Activated CD4-positive, alpha-beta memory T cell treated with anti-CD3 and anti-CD28 coated beads for 36 hours (primary cell): ENCODE results near the gene GRM7. TPM values are rescaled to one million over a fixed set of nuclear protein-coding genes. Genes with fewer than 3 reads are reported as not detected.

Experiments used
- CTCF ChIA-PET: fragments of 350-600 bp; sonication (Branson Sonifier 250); formaldehyde crosslinking; loops from one replicate; lab custom pipeline; 2021; ENCODE audit warnings: antibody characterized with exemption, inconsistent platforms; lab: Charles Lee
- POLR2A ChIA-PET: fragments of 350-600 bp; sonication (Branson Sonifier 250); formaldehyde crosslinking; loops from one replicate; lab custom pipeline; 2021; ENCODE audit warnings: antibody characterized with exemption; lab: Charles Lee
- DNase-seq: peaks from one replicate; pipeline ENCODE4 v3.0.0-alpha.2; 2020
- H3K27ac Mint-ChIP-seq: one replicate; pipeline ENCODE4 v1.8.0; 2021; ENCODE audit warnings: mixed read lengths
- H3K27me3 Mint-ChIP-seq: one replicate; pipeline ENCODE4 v1.8.0; 2021; ENCODE audit warnings: mixed read lengths
- H3K36me3 Mint-ChIP-seq: one replicate; pipeline ENCODE4 v1.8.0; 2021; ENCODE audit warnings: mixed read lengths
- H3K4me1 Mint-ChIP-seq: one replicate; pipeline ENCODE4 v1.8.0; 2021; ENCODE audit warnings: low read depth, mixed read lengths
- H3K4me3 Mint-ChIP-seq: one replicate; pipeline ENCODE4 v1.8.0; 2021; ENCODE audit warnings: mild to moderate bottlenecking, mixed read lengths
- H3K9me3 Mint-ChIP-seq: one replicate; pipeline ENCODE4 v1.8.0; 2021; ENCODE audit warnings: mixed read lengths
- intact Hi-C: fragments of 100-400 bp; cut with micrococcal nuclease; formaldehyde crosslinking; loops from one replicate; pipeline ENCODE4 v1.15.1; 2023
- total RNA-seq, 2 experiments: library from RNA; stranded (reverse); gene quantifications; one replicate each; pipeline ENCODE4 v1.2.3, GENCODE V29; 2021

GRM7 gene
- total RNA-seq, 2 experiments from 2014 or later = not detected

DNA sequence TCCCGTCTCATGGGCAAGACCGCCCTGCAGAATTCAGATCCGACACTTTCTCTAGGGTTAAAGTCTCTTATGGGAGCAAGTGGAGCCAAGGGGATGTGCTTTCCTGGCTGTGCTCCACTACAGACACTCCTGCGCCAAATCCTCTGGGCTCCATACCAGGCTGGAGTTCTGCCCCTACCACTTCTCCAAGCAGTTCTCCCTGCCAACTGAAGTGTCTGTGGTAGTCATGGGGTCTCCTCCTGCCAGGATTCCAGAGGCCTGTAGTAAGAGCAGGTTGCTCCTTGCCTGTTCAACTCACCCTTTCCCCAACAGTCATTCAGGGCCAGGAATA is 403.2 kb downstream of the GRM7 start:
- Mint-ChIP-seq H3K4me3 (no peak overlapping the region), H3K4me1 (no peaks in the 10 kb centered on the region), H3K27me3 (no peaks in the 10 kb centered on the region), H3K9me3 (no peaks in the 10 kb centered on the region), H3K36me3 (no peaks in the 10 kb centered on the region), H3K27ac (no peak overlapping the region)
- POLR2A ChIA-PET = no interaction called here
- no peak for DNase-seq
- CTCF ChIA-PET = no interaction called here
- intact Hi-C loops = no loop called here

DNA sequence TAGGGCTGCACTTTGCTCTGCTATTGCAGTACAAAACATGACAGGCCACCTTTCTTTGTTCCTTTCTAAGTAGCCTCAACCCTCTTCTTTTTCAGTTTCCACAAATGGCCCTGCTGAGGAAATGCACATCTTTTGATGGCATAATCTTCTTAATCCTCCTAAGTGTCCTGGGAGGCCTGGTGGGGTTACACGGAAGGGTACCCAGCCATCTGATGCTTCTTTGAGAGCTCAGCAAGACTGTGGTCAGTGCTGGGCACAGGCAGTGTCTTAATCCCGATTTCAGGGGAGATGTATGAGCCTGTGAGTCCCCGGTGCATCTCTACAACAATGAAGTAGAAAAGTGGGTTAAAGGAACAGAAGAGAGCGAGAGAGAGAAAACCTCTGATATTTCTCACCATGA is 404.8 kb downstream of the GRM7 start:
- H3K4me3 Mint-ChIP-seq = no peak overlapping the region

DNA sequence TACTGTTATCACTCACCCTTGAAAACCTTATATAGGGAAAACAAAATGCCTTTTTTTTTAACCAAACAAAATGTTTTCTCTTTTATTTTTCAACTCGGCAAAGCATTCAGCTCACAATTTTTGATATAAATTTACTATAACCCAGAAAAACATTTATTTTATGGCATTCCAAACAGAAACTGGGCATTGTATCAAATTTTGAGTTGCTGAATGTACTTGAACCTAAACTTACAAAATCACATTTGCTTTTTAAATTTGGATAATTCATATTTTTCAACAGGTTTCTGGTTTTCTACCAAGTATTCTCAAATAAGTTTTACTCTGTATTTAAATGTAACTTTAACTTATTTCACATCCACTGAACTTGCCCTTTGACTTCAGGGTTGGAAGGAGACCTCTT is 405.6 kb downstream of the GRM7 start:
- H3K4me1 Mint-ChIP-seq = no peaks in the 10 kb centered on the region
- intact Hi-C loops = no loop called here
- H3K4me3 Mint-ChIP-seq = no peak overlapping the region
- H3K9me3 Mint-ChIP-seq = no peaks in the 10 kb centered on the region
- DNase-seq = no peak
- H3K27me3 Mint-ChIP-seq = no peaks in the 10 kb centered on the region
- H3K36me3 Mint-ChIP-seq = no peaks in the 10 kb centered on the region
- no peak overlapping the region for H3K27ac Mint-ChIP-seq
- POLR2A ChIA-PET = no interaction called here
- CTCF ChIA-PET = no interaction called here

More for the DNA sequence above, 404.8 kb downstream of the GRM7 start:
- intact Hi-C loops = no loop called here
- H3K36me3 Mint-ChIP-seq = no peaks in the 10 kb centered on the region
- POLR2A ChIA-PET = no interaction called here
- no peaks in the 10 kb centered on the region for H3K27me3 Mint-ChIP-seq
- CTCF ChIA-PET = no interaction called here
- no peak overlapping the region for H3K27ac Mint-ChIP-seq
- no peaks in the 10 kb centered on the region for H3K9me3 Mint-ChIP-seq
- no peak for DNase-seq
- no peaks in the 10 kb centered on the region for H3K4me1 Mint-ChIP-seq

DNA sequence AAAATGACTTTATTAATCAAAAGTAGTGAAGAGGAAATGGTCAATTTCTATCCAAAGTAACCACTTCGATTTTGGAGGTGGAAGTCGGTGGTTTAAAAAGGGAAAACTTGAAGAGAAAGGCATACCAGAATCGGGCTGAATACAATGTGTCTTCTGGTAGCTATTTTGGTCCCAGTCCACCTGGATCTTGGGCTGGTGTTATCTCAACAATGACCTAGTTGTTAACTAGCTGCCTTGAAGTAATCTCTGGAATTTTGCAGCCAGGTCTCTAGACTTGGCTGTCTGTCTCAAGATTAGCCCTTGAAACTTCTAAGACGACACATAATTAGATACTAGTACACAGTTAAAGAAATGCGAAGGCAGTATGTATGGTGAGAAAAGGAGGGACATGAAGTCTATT is 409.8 kb downstream of the GRM7 start:
- POLR2A ChIA-PET = no interaction called here
- no peaks in the 10 kb centered on the region for H3K4me1 Mint-ChIP-seq
- no peak overlapping the region for H3K4me3 Mint-ChIP-seq
- H3K27me3 Mint-ChIP-seq = no peaks in the 10 kb centered on the region
- CTCF ChIA-PET = no interaction called here
- H3K9me3 Mint-ChIP-seq = no peaks in the 10 kb centered on the region
- DNase-seq = no peak
- intact Hi-C loops = no loop called here
- H3K36me3 Mint-ChIP-seq = no peaks in the 10 kb centered on the region
- no peak overlapping the region for H3K27ac Mint-ChIP-seq

DNA sequence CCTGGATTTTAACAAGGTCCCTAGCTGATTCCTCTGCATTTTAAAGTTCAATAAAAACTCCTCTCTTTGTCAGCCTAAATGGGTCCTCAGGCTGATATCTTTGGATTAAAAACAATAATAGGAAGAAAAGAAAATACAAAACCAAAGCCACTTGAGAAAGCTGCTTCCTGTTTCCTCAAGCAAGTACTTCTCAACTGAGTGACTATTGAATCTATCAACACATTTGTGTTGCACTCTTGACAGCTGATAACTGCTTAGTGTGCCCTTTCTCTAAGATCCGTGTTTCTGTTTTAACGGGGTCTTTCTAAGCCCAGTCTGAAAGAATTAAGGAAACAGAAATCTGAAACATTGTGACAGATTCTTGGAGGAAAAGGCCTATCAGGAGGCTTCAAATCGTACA is 410.7 kb downstream of the GRM7 start:
- H3K4me1 Mint-ChIP-seq = no peaks in the 10 kb centered on the region
- H3K4me3 Mint-ChIP-seq = no peak overlapping the region
- H3K9me3 Mint-ChIP-seq = no peaks in the 10 kb centered on the region
- ChIA-PET CTCF (no interaction called here), POLR2A (no interaction called here)
- intact Hi-C loops = no loop called here
- no peak for DNase-seq
- no peaks in the 10 kb centered on the region for H3K27me3 Mint-ChIP-seq
- H3K36me3 Mint-ChIP-seq = no peaks in the 10 kb centered on the region
- no peak overlapping the region for H3K27ac Mint-ChIP-seq

DNA sequence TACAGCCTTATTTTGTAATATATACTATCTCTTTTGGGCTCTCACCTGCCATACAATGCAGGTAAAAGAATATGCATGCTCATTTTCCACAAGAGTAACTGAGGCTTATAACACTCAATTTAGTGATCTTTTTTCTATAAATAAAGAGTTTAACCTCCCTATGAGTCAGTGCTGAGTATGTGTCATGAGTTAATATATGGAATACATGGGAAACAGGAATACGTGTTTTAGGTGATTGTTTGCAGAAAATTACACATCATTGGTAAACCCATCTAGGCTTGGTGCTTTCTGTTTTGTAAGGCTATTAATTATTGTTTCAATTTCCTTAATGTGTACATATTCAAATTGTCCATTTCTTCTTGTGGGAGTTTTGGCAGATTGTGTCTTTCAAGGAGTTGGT is 411.3 kb downstream of the GRM7 start:
- intact Hi-C loops = no loop called here
- CTCF ChIA-PET = no interaction called here
- no peaks in the 10 kb centered on the region for H3K4me1 Mint-ChIP-seq
- H3K27me3 Mint-ChIP-seq = no peaks in the 10 kb centered on the region
- no peak overlapping the region for H3K27ac Mint-ChIP-seq
- POLR2A ChIA-PET = no interaction called here
- no peaks in the 10 kb centered on the region for H3K36me3 Mint-ChIP-seq
- H3K9me3 Mint-ChIP-seq = no peaks in the 10 kb centered on the region
- DNase-seq = no peak
- no peak overlapping the region for H3K4me3 Mint-ChIP-seq

DNA sequence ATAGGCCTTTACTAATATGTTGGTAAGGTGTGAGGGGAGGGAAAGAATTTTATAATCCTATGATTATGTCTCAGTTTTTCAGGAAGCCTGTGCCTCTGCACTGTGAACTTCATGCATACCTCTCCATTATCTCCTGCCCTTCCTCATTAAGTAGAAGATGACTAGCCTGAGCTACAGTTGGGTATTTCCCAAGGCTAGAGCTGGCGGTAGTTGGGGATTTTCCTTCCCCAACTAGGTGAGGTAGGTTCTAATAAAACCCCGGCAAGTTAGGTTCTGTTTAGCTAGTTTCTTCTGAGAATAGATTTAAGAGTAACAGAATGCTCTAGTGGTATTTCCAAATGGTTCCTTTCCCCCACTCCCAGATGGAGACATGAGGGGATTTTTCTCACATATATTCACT is 414.5 kb downstream of the GRM7 start:
- Mint-ChIP-seq H3K27ac (no peak overlapping the region), H3K4me3 (no peak overlapping the region), H3K9me3 (no peaks in the 10 kb centered on the region), H3K27me3 (no peaks in the 10 kb centered on the region), H3K4me1 (no peaks in the 10 kb centered on the region), H3K36me3 (no peaks in the 10 kb centered on the region)
- CTCF ChIA-PET = no interaction called here
- POLR2A ChIA-PET = no interaction called here
- no peak for DNase-seq
- intact Hi-C loops = no loop called here

DNA sequence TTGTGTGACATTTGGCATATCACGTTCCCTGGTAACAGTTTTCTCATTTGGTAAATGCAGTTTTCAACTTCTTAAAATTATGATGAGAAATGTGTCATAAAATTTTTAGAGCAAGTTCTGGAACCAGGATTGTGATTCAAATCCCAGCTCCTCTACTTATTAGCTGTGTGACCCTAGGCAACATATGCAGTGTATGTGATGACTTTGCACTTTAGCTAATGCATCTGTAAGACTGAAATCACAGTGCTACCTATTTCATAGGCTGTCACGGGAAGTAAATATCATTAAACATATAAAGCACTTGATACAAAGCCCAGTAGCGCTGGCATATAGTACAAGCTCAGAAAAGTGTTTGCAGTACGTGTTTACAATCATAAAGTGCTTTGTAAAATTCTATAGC is 419.4 kb downstream of the GRM7 start:
- CTCF ChIA-PET = no interaction called here
- no peak for DNase-seq
- intact Hi-C loops = no loop called here
- no peaks in the 10 kb centered on the region for H3K9me3 Mint-ChIP-seq
- no peaks in the 10 kb centered on the region for H3K36me3 Mint-ChIP-seq
- no peaks in the 10 kb centered on the region for H3K27me3 Mint-ChIP-seq
- no peak overlapping the region for H3K27ac Mint-ChIP-seq
- no peaks in the 10 kb centered on the region for H3K4me1 Mint-ChIP-seq
- POLR2A ChIA-PET = no interaction called here
- H3K4me3 Mint-ChIP-seq = no peak overlapping the region

DNA sequence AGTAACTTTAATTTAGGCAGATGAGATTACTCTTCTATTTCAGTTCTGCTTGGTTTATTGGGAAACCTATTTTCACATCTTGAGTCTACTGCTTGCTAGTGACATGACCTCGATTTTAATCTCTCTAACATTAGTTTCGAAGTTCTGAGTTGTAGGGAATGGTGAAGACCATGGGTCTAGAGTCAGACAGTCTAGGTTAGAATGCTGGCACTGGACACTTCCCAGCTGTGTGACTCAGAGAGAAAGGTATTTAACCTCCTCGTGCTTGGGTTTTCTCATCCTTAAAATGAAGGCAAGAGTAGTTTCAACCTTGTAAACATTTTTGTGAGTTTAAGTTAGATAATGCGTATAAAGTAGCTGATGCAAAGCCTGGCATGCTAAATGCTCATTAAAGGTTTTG is 422.1 kb downstream of the GRM7 start:
- no peaks in the 10 kb centered on the region for H3K27me3 Mint-ChIP-seq
- H3K4me1 Mint-ChIP-seq = no peaks in the 10 kb centered on the region
- no peaks in the 10 kb centered on the region for H3K36me3 Mint-ChIP-seq
- no peak for DNase-seq
- H3K27ac Mint-ChIP-seq = no peak overlapping the region
- ChIA-PET CTCF (no interaction called here), POLR2A (no interaction called here)
- H3K4me3 Mint-ChIP-seq = no peak overlapping the region
- no peaks in the 10 kb centered on the region for H3K9me3 Mint-ChIP-seq
- intact Hi-C loops = no loop called here

DNA sequence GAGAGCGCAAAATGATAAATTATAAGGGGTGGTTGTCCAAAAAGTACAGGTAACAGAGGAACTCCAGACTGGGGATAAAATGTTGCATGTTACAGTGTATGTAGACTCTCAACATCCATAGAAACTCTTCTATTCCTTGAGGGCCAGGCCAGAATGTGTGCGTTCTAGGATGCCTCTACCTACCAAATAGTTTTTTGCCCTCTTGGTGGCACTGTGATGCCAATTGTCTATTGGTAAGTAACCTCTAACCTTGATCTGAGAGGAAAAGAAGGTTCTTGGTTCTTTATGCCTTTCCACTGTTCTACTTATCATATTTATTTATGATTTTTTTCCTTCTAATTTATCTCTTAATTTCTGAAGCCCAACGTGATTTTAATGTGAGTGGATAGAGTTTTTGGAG is 424.6 kb downstream of the GRM7 start:
- Mint-ChIP-seq H3K36me3 (no peaks in the 10 kb centered on the region), H3K27me3 (no peaks in the 10 kb centered on the region), H3K4me3 (no peak overlapping the region), H3K9me3 (no peaks in the 10 kb centered on the region), H3K4me1 (peaks cover under 1% of the 10 kb centered on the region), H3K27ac (no peak overlapping the region)
- intact Hi-C loops = no loop called here
- ChIA-PET CTCF (no interaction called here), POLR2A (no interaction called here)
- no peak for DNase-seq

DNA sequence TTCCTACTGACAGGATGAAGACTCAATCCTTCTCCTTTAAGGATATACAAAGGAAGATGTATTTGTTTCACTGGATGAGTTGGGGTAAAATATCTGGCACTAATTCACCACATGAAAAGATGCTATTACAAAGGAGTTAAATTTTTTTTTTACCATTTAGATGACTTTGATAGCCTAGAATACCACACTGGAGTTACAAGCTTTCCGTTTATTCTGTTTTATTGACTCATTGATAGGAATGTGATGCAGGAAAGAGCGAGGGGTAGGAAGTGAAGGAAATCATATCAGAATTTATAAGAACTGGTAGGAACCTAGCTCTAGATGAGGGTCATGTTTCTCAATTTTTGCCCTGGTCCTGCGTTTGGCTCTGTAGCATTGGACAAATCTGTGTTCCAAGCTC is 427.2 kb downstream of the GRM7 start:
- intact Hi-C loops = no loop called here
- POLR2A ChIA-PET = no interaction called here
- DNase-seq = no peak

DNA sequence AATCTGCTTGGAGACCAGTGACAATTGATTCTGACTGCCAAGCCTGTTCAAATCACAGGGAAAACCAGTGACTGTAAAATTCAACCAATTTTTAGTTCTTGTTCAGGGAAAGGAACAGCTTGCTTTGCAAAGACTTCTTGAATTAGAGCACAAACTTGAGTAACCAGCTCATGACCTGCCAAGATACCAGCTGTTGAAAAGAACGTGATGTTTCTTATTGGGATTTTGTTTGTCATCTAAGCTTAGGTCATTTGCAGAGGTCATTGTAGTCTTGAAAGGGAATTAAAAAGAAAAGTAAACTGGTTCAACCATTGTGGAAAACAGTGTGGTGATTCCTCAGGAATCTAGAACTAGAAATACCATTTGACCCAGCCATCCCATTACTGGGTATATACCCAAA is 428.2 kb downstream of the GRM7 start:
- H3K27ac Mint-ChIP-seq = no peak overlapping the region
- H3K9me3 Mint-ChIP-seq = no peaks in the 10 kb centered on the region
- H3K36me3 Mint-ChIP-seq = no peaks in the 10 kb centered on the region
- POLR2A ChIA-PET = no interaction called here
- CTCF ChIA-PET = no interaction called here
- H3K27me3 Mint-ChIP-seq = no peaks in the 10 kb centered on the region
- intact Hi-C loops = no loop called here
- peaks cover 2% of the 10 kb centered on the region for H3K4me1 Mint-ChIP-seq
- no peak overlapping the region for H3K4me3 Mint-ChIP-seq
- DNase-seq = no peak

More for the DNA sequence above, 427.2 kb downstream of the GRM7 start:
- no peak overlapping the region for H3K4me3 Mint-ChIP-seq
- no peaks in the 10 kb centered on the region for H3K9me3 Mint-ChIP-seq
- no peak overlapping the region for H3K27ac Mint-ChIP-seq
- CTCF ChIA-PET = no interaction called here
- H3K27me3 Mint-ChIP-seq = no peaks in the 10 kb centered on the region
- H3K36me3 Mint-ChIP-seq = no peaks in the 10 kb centered on the region
- peaks cover 2% of the 10 kb centered on the region for H3K4me1 Mint-ChIP-seq

DNA sequence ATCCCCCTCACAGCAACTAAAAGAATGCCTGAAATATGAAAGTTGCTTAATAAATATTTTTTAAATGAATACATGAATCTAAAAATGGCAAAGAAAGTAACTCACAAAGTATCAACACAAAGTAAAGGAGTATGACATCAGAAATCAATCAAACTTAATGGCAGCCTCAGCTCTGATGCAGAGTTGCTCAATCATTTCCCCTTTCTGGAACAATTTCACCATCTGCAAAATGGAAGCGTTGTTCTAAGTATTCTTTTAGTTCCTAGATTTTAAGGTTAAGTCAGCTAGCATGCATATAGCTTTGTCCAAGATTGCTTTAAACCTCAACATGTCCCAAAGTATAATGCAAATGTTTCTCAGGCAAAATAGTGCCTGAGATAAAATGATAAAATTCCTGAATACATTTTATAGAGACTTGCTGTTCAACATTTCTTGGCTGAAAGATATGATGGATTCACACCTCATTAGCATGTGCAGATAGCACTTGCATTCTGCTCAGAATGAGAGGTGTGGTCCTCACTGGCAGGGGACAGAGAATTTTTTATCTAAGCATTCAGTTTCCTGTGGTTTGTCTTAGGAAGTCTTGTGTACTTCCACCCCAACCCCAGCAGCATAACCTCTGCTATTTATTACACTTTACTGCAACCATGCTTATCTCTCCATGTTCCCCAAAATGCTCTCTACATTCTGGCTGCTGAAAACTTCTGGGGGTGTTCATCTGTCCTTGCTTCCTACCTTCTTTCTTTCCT is 429.3 kb downstream of the GRM7 start:
- Mint-ChIP-seq H3K36me3 (no peaks in the 10 kb centered on the region), H3K4me3 (no peak overlapping the region), H3K4me1 (peaks cover 2% of the 10 kb centered on the region), H3K9me3 (no peaks in the 10 kb centered on the region), H3K27ac (no peak overlapping the region), H3K27me3 (no peaks in the 10 kb centered on the region)
- intact Hi-C loops = no loop called here
- ChIA-PET POLR2A (no interaction called here), CTCF (no interaction called here)
- DNase-seq = no peak
